Measurements from ENCODE around the gene RBM18. TPM values are rescaled to one million over a fixed set of nuclear protein-coding genes. Genes with fewer than 3 reads are reported as not detected.

Gene RBM18
- total and polyA plus RNA-seq, 2 experiments from 2014 or later, result 9.3 to 25.5 TPM

GRCh38 chr9:122202111-122202510 is 62.5 kb downstream of the RBM18 start (continued):
- TF ChIP-seq ETS1 (IDR thresholded peaks at IDR 0.05), result no peak
- TF ChIP-seq, protein P1, sequence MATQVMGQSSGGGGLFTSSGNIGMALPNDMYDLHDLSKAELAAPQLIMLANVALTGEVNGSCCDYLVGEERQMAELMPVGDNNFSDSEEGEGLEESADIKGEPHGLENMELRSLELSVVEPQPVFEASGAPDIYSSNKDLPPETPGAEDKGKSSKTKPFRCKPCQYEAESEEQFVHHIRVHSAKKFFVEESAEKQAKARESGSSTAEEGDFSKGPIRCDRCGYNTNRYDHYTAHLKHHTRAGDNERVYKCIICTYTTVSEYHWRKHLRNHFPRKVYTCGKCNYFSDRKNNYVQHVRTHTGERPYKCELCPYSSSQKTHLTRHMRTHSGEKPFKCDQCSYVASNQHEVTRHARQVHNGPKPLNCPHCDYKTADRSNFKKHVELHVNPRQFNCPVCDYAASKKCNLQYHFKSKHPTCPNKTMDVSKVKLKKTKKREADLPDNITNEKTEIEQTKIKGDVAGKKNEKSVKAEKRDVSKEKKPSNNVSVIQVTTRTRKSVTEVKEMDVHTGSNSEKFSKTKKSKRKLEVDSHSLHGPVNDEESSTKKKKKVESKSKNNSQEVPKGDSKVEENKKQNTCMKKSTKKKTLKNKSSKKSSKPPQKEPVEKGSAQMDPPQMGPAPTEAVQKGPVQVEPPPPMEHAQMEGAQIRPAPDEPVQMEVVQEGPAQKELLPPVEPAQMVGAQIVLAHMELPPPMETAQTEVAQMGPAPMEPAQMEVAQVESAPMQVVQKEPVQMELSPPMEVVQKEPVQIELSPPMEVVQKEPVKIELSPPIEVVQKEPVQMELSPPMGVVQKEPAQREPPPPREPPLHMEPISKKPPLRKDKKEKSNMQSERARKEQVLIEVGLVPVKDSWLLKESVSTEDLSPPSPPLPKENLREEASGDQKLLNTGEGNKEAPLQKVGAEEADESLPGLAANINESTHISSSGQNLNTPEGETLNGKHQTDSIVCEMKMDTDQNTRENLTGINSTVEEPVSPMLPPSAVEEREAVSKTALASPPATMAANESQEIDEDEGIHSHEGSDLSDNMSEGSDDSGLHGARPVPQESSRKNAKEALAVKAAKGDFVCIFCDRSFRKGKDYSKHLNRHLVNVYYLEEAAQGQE (IDR thresholded peaks at IDR 0.05; ENCODE audit: unreplicated experiment), result no peak
- no peak for TF ChIP-seq POLR2AphosphoS5 (IDR thresholded peaks at IDR 0.05; ENCODE audit: low read depth)
- TF ChIP-seq ZNF114 (CRISPR knock-in tag; IDR thresholded peaks at IDR 0.05), result no peak

GRCh38 chr9:122201641-122202040 is 63.0 kb downstream of the RBM18 start:
- H3K4me3 Mint-ChIP-seq, result no peak overlapping the region
- H3K9me2 ChIP-seq (ENCODE audit: insufficient read depth), result 0 out of 2 replicates have a peak, but pooled peaks cover 5% of the 10 kb centered on the region
- H3K27me3 Mint-ChIP-seq (ENCODE audit: insufficient read depth, low read depth, poor library complexity), result peaks cover 6% of the 10 kb centered on the region
- H3K9me3 Mint-ChIP-seq, result no peaks in the 10 kb centered on the region; the same call in 2 of the 3 replicates
- H3K4me1 Mint-ChIP-seq, result peaks cover 20% of the 10 kb centered on the region
- ATAC-seq (no peak), DNase-seq (ENCODE audit: low spot score) (no peak)
- H4K20me1 ChIP-seq (replicated peaks; ENCODE audit: insufficient read depth), result no peaks in the 10 kb centered on the region
- H3F3A ChIP-seq (replicated peaks; ENCODE audit: low read depth), result no peaks in the 10 kb centered on the region
- H3K36me3 Mint-ChIP-seq (ENCODE audit: low read depth), result no peaks in the 10 kb centered on the region
- no peak overlapping the region for H3K4me2 ChIP-seq
- no peak overlapping the region for H3K27ac Mint-ChIP-seq
- H3K27me3 ChIP-seq (ENCODE audit: insufficient read depth), result no peaks in the 10 kb centered on the region
- H3K4me3 ChIP-seq, result no peak overlapping the region
- no peaks in the 10 kb centered on the region for H3K36me3 ChIP-seq (ENCODE audit: insufficient read depth)
- H3K79me2 ChIP-seq (replicated peaks; ENCODE audit: insufficient read depth), result no peaks in the 10 kb centered on the region
- no peak overlapping the region for H2AFZ ChIP-seq
- H3K27ac ChIP-seq (ENCODE audit: low read depth), result no peak overlapping the region
- H3K4me1 ChIP-seq (ENCODE audit: insufficient read depth), result peaks cover 13% of the 10 kb centered on the region
- no peak for TF ChIP-seq POLR2AphosphoS5 (IDR thresholded peaks at IDR 0.05; ENCODE audit: low read depth)
- TF ChIP-seq, protein P2, sequence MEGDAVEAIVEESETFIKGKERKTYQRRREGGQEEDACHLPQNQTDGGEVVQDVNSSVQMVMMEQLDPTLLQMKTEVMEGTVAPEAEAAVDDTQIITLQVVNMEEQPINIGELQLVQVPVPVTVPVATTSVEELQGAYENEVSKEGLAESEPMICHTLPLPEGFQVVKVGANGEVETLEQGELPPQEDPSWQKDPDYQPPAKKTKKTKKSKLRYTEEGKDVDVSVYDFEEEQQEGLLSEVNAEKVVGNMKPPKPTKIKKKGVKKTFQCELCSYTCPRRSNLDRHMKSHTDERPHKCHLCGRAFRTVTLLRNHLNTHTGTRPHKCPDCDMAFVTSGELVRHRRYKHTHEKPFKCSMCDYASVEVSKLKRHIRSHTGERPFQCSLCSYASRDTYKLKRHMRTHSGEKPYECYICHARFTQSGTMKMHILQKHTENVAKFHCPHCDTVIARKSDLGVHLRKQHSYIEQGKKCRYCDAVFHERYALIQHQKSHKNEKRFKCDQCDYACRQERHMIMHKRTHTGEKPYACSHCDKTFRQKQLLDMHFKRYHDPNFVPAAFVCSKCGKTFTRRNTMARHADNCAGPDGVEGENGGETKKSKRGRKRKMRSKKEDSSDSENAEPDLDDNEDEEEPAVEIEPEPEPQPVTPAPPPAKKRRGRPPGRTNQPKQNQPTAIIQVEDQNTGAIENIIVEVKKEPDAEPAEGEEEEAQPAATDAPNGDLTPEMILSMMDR (conservative IDR thresholded peaks at IDR 0.05; ENCODE audit: low read depth in 2 of 2), result no peak
- TF ChIP-seq NANOG (IDR thresholded peaks at IDR 0.05; ENCODE audit: borderline replicate concordance), result no peak
- TF ChIP-seq STAT1 (IDR thresholded peaks at IDR 0.05; ENCODE audit: unreplicated experiment), result no peak
- TF ChIP-seq, protein P3, sequence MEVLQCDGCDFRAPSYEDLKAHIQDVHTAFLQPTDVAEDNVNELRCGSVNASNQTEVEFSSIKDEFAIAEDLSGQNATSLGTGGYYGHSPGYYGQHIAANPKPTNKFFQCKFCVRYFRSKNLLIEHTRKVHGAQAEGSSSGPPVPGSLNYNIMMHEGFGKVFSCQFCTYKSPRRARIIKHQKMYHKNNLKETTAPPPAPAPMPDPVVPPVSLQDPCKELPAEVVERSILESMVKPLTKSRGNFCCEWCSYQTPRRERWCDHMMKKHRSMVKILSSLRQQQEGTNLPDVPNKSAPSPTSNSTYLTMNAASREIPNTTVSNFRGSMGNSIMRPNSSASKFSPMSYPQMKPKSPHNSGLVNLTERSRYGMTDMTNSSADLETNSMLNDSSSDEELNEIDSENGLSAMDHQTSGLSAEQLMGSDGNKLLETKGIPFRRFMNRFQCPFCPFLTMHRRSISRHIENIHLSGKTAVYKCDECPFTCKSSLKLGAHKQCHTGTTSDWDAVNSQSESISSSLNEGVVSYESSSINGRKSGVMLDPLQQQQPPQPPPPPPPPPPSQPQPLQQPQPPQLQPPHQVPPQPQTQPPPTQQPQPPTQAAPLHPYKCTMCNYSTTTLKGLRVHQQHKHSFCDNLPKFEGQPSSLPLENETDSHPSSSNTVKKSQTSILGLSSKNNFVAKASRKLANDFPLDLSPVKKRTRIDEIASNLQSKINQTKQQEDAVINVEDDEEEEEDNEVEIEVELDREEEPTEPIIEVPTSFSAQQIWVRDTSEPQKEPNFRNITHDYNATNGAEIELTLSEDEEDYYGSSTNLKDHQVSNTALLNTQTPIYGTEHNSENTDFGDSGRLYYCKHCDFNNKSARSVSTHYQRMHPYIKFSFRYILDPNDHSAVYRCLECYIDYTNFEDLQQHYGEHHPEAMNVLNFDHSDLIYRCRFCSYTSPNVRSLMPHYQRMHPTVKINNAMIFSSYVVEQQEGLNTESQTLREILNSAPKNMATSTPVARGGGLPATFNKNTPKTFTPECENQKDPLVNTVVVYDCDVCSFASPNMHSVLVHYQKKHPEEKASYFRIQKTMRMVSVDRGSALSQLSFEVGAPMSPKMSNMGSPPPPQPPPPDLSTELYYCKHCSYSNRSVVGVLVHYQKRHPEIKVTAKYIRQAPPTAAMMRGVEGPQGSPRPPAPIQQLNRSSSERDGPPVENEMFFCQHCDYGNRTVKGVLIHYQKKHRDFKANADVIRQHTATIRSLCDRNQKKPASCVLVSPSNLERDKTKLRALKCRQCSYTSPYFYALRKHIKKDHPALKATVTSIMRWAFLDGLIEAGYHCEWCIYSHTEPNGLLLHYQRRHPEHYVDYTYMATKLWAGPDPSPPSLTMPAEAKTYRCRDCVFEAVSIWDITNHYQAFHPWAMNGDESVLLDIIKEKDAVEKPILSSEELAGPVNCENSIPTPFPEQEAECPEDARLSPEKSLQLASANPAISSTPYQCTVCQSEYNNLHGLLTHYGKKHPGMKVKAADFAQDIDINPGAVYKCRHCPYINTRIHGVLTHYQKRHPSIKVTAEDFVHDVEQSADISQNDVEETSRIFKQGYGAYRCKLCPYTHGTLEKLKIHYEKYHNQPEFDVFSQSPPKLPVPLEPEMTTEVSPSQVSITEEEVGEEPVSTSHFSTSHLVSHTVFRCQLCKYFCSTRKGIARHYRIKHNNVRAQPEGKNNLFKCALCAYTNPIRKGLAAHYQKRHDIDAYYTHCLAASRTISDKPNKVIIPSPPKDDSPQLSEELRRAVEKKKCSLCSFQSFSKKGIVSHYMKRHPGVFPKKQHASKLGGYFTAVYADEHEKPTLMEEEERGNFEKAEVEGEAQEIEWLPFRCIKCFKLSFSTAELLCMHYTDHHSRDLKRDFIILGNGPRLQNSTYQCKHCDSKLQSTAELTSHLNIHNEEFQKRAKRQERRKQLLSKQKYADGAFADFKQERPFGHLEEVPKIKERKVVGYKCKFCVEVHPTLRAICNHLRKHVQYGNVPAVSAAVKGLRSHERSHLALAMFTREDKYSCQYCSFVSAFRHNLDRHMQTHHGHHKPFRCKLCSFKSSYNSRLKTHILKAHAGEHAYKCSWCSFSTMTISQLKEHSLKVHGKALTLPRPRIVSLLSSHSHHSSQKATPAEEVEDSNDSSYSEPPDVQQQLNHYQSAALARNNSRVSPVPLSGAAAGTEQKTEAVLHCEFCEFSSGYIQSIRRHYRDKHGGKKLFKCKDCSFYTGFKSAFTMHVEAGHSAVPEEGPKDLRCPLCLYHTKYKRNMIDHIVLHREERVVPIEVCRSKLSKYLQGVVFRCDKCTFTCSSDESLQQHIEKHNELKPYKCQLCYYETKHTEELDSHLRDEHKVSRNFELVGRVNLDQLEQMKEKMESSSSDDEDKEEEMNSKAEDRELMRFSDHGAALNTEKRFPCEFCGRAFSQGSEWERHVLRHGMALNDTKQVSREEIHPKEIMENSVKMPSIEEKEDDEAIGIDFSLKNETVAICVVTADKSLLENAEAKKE (CRISPR knock-in tag; IDR thresholded peaks at IDR 0.05), result no peak
- no peak for TF ChIP-seq EZH2 (IDR thresholded peaks at IDR 0.05; ENCODE audit: low read depth, unreplicated experiment)
- no peak for TF ChIP-seq ETS1 (IDR thresholded peaks at IDR 0.05)
- no peak for TF ChIP-seq CREB1 (CRISPR knock-in tag; IDR thresholded peaks at IDR 0.05; ENCODE audit: low read depth)
- no peak for TF ChIP-seq JUNB (IDR thresholded peaks at IDR 0.05; ENCODE audit: unreplicated experiment)
- no peak for TF ChIP-seq ZNF331 (CRISPR knock-in tag; IDR thresholded peaks at IDR 0.05; ENCODE audit: low read depth)
- no peak for TF ChIP-seq ZNF114 (CRISPR knock-in tag; IDR thresholded peaks at IDR 0.05)

All from GM23338 (cell line).